GM19351 (cell line): ENCODE measurements around the gene PTPRT.

ENCODE experiments used
- ATAC-seq: cut with Tn5 transposase; IDR thresholded peaks from one replicate; pipeline ENCODE4 v1.9.1; 2021; ENCODE audit warnings: mild to moderate bottlenecking, moderate library complexity; ENCODE audit not compliant: unreplicated experiment

The PTPRT gene

GRCh38 chr20:42649748-42650147, 540.0 kb downstream of the PTPRT start:
- ATAC-seq, result no peak

GRCh38 chr20:42646250-42646649, 543.5 kb downstream of the PTPRT start:
- ATAC-seq, result no peak

- no peak for ATAC-seq
Observed at GRCh38 chr20:42641886-42642285, 547.8 kb downstream of the PTPRT start.

DNA sequence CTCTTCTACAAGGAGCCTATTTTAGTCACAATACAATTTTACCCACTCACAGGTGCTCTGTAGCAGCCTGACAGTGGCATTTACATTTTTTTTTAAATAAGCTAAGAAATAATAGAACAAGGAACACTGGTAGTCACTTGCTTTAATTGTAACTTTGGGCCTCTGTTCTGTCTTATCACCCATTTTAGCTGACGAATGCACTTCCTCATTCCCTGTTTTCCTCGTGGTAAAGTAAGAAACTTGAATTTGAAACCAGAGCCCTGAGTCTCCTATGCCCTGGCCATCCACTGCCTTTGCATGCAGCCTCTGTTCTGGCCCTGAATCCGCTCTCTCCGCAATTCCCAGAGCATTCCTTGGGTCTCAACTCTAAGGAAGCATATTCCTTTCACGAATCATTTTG, 550.6 kb downstream of the PTPRT start:
- ATAC-seq, result no peak

DNA sequence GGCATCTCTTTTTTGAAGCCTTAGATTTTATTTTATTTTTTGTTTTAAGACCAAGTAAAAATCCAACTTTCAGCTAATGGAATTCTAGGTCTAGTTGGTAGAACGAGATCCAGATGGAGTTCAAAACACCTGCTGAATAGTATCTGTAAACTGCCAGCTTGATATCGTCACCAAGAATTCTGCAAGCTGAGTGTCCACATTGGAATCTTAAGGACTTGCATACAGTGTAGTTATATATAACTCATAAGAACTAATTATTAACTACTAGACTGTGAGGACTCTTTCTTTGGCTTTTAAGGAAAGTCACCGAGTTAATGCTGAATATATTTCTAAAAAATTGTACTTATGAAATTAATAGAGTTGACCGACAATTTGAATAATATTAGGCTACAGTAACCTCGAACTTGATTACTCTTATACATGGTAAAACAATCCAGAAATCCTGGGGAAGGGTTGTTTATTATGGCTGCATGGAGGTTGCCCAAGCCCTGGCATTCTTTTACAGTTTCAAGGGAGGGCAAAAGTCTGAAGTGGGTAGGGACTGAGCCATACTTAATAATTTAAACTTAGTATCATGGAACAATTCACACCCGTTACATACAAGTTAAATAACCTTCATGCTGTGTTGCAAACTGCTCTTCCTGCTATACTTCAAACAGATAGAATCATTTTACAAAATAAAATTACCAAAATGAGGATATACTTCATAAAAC, 553.9 kb downstream of the PTPRT start:
- no peak for ATAC-seq

DNA sequence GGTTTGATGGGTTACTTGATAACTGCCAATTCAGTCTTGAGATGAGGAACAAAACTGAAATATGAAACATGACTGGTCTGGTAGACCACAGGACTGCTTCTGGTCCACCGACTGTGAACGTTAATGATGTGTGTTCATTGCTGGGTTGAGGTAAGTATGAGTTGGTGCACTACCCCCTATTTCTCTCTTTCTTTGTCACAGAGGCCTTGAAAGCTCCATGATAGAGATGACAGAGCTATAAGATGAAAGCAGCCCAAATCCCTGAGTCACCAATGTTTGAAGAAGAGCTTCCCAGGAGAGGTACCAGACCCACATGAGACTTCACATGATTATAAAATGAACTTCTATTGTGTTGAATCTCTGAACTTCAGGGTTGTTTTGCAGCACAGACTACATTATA, 555.5 kb downstream of the PTPRT start:
- no peak for ATAC-seq

DNA sequence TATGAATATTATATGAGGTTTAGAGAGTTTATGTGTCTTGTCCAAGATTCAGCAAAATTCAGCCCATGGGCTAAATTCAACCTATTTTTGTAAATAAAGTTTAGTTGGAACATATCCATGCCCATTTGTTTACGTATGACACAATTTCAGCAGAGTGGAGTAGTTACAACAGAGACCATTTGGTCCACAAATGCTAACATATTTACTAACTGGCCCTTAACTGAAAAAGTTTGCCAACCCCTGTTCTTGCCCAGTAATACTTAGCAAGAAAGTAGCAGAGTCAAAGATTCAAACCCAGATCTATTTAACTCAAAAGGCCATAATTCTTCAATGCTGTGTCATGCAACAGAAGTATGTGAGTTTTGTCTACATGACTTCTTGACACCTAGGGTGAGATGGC, 561.0 kb downstream of the PTPRT start:
- ATAC-seq, result no peak

DNA sequence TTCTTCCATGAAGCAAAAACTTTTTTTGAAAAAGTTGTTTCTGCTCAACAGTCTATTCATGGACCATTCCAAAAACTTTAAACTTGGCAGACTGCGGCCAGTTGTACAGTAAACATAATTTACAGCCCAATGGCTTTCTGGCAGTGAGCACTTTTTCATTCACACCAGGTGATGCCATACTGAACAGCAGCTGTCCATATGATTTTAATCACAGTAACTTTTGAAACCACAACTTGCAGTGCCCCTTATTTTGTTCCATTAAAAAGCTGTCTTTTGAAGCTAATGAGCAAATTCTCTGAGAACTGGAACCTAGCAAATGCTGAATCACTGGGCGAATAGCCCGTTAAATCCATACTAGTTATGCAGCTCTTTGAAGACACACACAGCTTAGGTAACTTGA, 576.6 kb downstream of the PTPRT start:
- ATAC-seq, result no peak

DNA sequence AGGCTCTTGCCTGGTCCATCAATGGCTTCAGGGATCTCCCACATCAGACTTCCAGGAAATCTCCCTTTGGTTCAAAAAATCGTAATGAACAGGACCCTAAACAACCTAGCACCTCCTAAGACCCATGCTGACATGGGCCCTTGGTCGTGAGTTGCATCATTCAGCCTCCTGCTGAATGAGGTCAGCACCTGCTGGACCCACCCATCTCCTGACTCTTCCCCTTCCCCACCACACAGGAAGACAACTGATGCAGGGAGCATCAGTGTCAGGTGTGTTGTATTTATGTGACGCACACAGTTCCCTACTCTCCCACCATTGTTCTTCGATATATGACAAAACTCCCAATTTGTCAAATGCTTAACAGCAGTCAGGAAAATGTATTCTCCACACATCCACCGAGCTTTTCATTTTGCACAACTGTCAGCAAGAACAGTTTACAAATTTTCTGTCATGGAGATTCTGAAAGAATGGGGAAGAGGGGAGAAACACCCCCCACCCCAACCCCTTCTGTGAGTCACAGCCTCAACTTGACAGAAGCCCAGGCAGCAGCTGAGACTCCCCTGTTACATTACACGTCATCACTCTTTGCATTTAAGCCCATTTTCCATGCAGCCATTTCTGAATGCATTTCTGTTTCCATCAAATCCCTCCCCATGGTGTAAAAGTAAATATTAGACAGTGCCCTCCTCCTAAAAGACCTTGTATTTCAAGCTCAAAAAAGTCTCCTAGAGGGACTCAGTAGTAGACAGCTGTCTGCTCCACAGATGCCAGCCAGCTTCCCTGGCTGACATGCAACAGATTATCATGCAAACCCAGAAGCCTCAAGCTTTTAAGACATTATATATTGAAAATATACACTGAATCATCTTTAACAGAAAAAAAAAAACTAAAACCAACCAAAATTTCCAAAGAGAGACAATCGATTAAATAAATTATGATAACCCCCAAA, 577.5 kb downstream of the PTPRT start:
- no peak for ATAC-seq

DNA sequence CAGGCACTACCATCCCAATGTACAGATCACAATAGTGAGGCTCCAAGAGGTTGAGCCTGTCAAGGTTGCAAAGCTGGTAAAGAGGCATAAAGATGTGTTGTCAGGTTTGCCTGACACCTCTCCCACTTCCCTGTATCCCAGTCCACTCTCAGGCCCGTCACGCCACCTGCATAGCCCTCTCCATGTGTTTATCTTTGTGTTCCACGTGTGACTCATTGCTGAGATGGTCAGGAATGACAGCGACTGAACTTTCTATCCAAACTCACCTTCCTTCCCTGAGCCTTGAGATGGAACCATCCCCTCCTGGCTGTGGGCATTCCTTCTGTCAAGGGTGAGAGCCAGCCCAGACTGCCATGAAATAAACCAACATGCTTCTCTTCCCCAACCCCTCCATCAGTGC, 578.3 kb downstream of the PTPRT start:
- no peak for ATAC-seq

- no peak for ATAC-seq
Observed at GRCh38 chr20:42610070-42610469, 579.6 kb downstream of the PTPRT start.

GRCh38 chr20:42609618-42610017, 580.1 kb downstream of the PTPRT start:
- no peak for ATAC-seq

GRCh38 chr20:42604998-42605956, 584.4 kb downstream of the PTPRT start:
- ATAC-seq, result no peak

GRCh38 chr20:42603655-42604054, 586.1 kb downstream of the PTPRT start:
- no peak for ATAC-seq

DNA sequence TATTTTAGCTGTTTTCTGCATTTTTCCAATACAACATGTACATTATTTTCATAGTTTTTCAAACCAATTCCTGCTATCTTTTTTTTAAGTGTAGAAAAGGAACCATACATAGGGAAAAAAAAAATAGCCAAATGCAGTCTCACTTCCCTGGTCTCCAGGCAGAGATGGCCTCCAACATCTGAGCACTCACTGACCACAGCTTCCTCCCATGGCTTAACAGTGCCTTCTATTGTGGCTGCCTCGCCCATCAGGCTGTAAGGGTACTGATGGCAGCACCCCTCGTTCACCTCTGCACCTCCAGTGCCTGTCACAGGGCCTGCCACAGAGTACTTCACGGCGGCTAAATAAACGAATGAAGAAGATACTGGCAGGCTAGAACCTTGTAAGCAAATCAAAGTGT, 591.1 kb downstream of the PTPRT start:
- no peak for ATAC-seq

GRCh38 chr20:42595625-42596024, 594.1 kb downstream of the PTPRT start:
- no peak for ATAC-seq

DNA sequence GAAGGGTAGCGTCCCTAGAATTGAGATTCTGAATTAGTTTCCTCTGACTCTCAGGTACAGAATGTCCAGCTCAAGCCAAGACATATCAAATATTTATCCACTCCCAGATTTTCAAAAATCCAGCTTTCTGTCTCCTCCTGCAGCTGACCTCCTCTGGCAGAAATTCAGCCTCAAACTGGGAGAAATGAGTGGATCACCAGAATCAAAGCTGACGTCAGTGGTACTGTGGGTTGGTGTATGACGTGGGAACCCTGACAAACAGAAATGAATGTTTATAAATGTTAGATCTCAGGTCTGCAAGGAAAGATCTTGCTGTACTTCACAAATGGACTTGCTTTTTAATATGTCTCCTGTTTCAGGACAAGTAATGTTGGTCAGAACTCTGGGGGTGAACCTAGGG, 595.0 kb downstream of the PTPRT start:
- ATAC-seq, result no peak

DNA sequence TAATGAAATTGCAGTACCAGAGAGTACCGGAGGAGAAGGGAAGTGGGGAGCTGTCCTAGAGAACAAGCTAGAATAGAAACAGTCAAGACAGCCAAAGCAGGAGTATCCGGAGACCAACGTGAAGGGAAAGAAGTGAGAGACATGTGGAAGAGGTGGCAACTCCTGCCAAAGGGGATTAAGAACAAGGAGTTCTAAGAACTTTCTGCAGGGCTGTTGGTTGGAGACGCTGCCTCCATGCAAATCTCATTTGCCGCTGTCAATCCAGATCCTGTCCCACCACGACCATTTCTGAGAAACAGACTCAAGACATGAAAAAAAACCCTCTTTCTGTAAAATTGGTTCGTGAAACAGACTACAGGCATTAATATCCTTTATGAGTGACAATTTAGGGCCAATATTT, 595.7 kb downstream of the PTPRT start:
- no peak for ATAC-seq

- ATAC-seq, result no peak
Observed at GRCh38 chr20:42589976-42590639, 599.6 kb downstream of the PTPRT start.

- ATAC-seq, result no peak
Observed at GRCh38 chr20:42588847-42589246, 600.9 kb downstream of the PTPRT start.

DNA sequence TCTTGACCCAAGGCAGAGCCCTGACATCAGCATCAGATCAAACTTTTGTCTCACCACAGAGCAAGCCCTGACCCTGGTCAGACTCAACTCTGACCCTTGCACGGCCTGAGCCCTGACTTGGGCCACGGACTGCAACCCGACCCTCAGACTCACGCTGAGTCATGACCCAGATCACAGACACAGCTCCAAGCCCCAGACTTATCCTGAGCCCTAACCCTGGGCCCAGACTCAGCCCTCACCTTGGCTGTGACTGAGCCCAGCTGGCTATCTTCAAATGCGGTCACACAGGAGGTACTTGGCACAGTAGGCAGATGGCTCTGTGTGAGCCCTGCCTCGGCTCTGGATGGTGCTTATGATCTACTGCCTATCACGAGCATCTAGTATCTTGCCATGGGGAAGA, 602.3 kb downstream of the PTPRT start:
- no peak for ATAC-seq
